HepG2 (cell line): ENCODE measurements around the gene TNFRSF6B. TPM values are rescaled to one million over a fixed set of nuclear protein-coding genes. Genes with fewer than 3 reads are reported as not detected.
A peak's percentile ranks its signal among the peaks of the same experiment; 100 is the strongest.

Experiments
- ATAD3A ChIP-seq: sonication (generic); formaldehyde crosslinking; IDR thresholded peaks from 2 replicates; pipeline ENCODE4 v1.4.0; 2020; ENCODE audit warnings: missing genetic modification reagents
- BORCS8-MEF2B ChIP-seq: sonication (generic); formaldehyde crosslinking; IDR thresholded peaks from 2 replicates; pipeline ENCODE4 v1.8.0; 2022; ENCODE audit warnings: mild to moderate bottlenecking, missing genetic modification reagents
- CCDC6 ChIP-seq: sonication (generic); formaldehyde crosslinking; IDR thresholded peaks from 2 replicates; pipeline ENCODE4 v1.8.1; 2022; ENCODE audit warnings: mild to moderate bottlenecking, missing genetic modification reagents, moderate library complexity
- CEBPB ChIP-seq: IDR thresholded peaks from 2 replicates; pipeline ENCODE4 v1.6.1; 2011; ENCODE audit warnings: low read depth, low read length, improper control_type of control experiment, borderline replicate concordance
- FIP1L1 ChIP-seq: fragments of 200-400 bp; formaldehyde crosslinking; IDR thresholded peaks from 2 replicates; pipeline ENCODE4 v1.6.1; 2018; ENCODE audit warnings: low read depth, mild to moderate bottlenecking, low read length, moderate library complexity, borderline replicate concordance; ENCODE audit not compliant: insufficient read depth
- FOXP4 ChIP-seq: sonication (generic); formaldehyde crosslinking; IDR thresholded peaks from 2 replicates; pipeline ENCODE4 v1.4.0; 2020; ENCODE audit warnings: missing genetic modification reagents
- GRHL1 ChIP-seq: sonication (generic); formaldehyde crosslinking; conservative IDR thresholded peaks from 2 replicates; pipeline ENCODE4 v1.8.0; 2022; ENCODE audit warnings: missing genetic modification reagents
- HMG20B ChIP-seq: conservative IDR thresholded peaks from 2 replicates; pipeline ENCODE4 v1.6.1; 2016; ENCODE audit warnings: missing genetic modification reagents, missing compliant biosample characterization
- RFXANK ChIP-seq: IDR thresholded peaks from 2 replicates; pipeline ENCODE4 v1.6.1; 2016
- SKI ChIP-seq: fragments of 450-650 bp; IDR thresholded peaks from one replicate; pipeline ENCODE4 v1.6.1; 2018; ENCODE audit warnings: mild to moderate bottlenecking; ENCODE audit not compliant: partially characterized antibody
- SP4 ChIP-seq: sonication (generic); formaldehyde crosslinking; IDR thresholded peaks from 2 replicates; pipeline ENCODE4 v1.8.1; 2023; ENCODE audit warnings: mild to moderate bottlenecking, missing genetic modification reagents
- SRY ChIP-seq: sonication (generic); formaldehyde crosslinking; IDR thresholded peaks from 2 replicates; pipeline ENCODE4 v1.8.0; 2022; ENCODE audit warnings: mild to moderate bottlenecking, missing genetic modification reagents
- TAF15 ChIP-seq: fragments of 200-400 bp; formaldehyde crosslinking; IDR thresholded peaks from one replicate; pipeline ENCODE4 v1.6.1; 2018; ENCODE audit warnings: mild to moderate bottlenecking, low read depth, low read length; ENCODE audit not compliant: poor library complexity, severe bottlenecking
- TFAP4 ChIP-seq: sonication (generic); IDR thresholded peaks from 2 replicates; pipeline ENCODE4 v1.6.1; 2016; ENCODE audit warnings: low read depth, borderline replicate concordance
- ZBTB20 ChIP-seq: sonication (generic); formaldehyde crosslinking; IDR thresholded peaks from 2 replicates; pipeline ENCODE4 v1.8.1; 2023; ENCODE audit warnings: missing genetic modification reagents, low read depth, mild to moderate bottlenecking, borderline replicate concordance
- ZBTB42 ChIP-seq: sonication (generic); formaldehyde crosslinking; IDR thresholded peaks from 2 replicates; pipeline ENCODE4 v1.5.0; 2020; ENCODE audit warnings: mild to moderate bottlenecking, missing genetic modification reagents
- ZBTB46 ChIP-seq: sonication (generic); formaldehyde crosslinking; IDR thresholded peaks from 2 replicates; pipeline ENCODE4 v1.4.0; 2020; ENCODE audit warnings: mild to moderate bottlenecking, missing genetic modification reagents, borderline replicate concordance
- ZNF468 ChIP-seq: sonication (generic); formaldehyde crosslinking; IDR thresholded peaks from 2 replicates; pipeline ENCODE4 v1.8.0; 2022; ENCODE audit warnings: mild to moderate bottlenecking, moderate library complexity, missing genetic modification reagents
- ZNF605 ChIP-seq: sonication (generic); formaldehyde crosslinking; IDR thresholded peaks from 2 replicates; pipeline ENCODE4 v1.8.0; 2022; ENCODE audit warnings: mild to moderate bottlenecking, missing genetic modification reagents
- ZNF674 ChIP-seq: sonication (generic); formaldehyde crosslinking; IDR thresholded peaks from 2 replicates; pipeline ENCODE4 v1.5.0; 2020; ENCODE audit warnings: low read depth, mild to moderate bottlenecking, missing genetic modification reagents
- ZNF720 ChIP-seq: sonication (generic); formaldehyde crosslinking; IDR thresholded peaks from 2 replicates; pipeline ENCODE4 v1.4.0; 2020; ENCODE audit warnings: missing genetic modification reagents
- ZNF772 ChIP-seq: sonication (generic); formaldehyde crosslinking; IDR thresholded peaks from 2 replicates; pipeline ENCODE4 v1.5.0; 2020; ENCODE audit warnings: mild to moderate bottlenecking, missing genetic modification reagents
- ZSCAN21 ChIP-seq: sonication (generic); formaldehyde crosslinking; IDR thresholded peaks from 2 replicates; pipeline ENCODE4 v1.8.0; 2022; ENCODE audit warnings: mild to moderate bottlenecking, missing genetic modification reagents, moderate library complexity, borderline replicate concordance
- polyA plus RNA-seq, 8 experiments: library from polyadenylated mRNA; depleted of rRNA in 3 of 8; stranded (reverse) in 7 of 8; unstranded in 1 of 8; fragments of >200 nt; fragmentation: Illumina TruSeq in 4 of 8; extraction: Trizol in 4 of 8; gene quantifications; 2 replicates each; pipeline versions ENCODE4 v1.2.1 to v1.2.3, GENCODE V29; 2011 to 2016; ENCODE audit warnings: low read depth in 4 of 8, missing spikeins in 1 of 8, mixed read lengths in 1 of 8; ENCODE audit not compliant: insufficient read depth in 1 of 8
- total RNA-seq, 5 experiments: library from RNA; depleted of rRNA; stranded (reverse); fragments of >200 nt; fragmentation: Illumina TruSeq; extraction: Trizol; gene quantifications; 2 replicates each; pipeline ENCODE4 v1.2.3, GENCODE V29; 2016; ENCODE audit warnings: low read depth in 1 of 5

The TNFRSF6B gene
- total and polyA plus RNA-seq, 2 of the 13 experiments (the other 11 are each of a cell fraction or from before 2014, with no cell fraction given) = 0.24 TPM; not detected in 1

GRCh38 chr20:63653041-63653973, 43.1 kb upstream of the TNFRSF6B start, which contains the start of gene STMN3 (continued):
- peak; percentile 97 for TF ChIP-seq CCDC6 (CRISPR knock-in tag)
- TF ChIP-seq ZSCAN21 (CRISPR knock-in tag) = peak; percentile 99
- peak; percentile 88 for TF ChIP-seq SP4
- TF ChIP-seq ZNF468 (CRISPR knock-in tag) = peak; percentile 92; the same call in 1 of the 2 replicates
- peak; percentile 87 for TF ChIP-seq SKI
- TF ChIP-seq HMG20B (CRISPR knock-in tag) = peak; percentile 89
- TF ChIP-seq ZNF674 (CRISPR knock-in tag) = peak; percentile 87; the same call in 1 of the 2 replicates
- peak; percentile 99 for TF ChIP-seq BORCS8-MEF2B (CRISPR knock-in tag)
- peak; percentile 98 for TF ChIP-seq ZNF720 (CRISPR knock-in tag)
- no peak for TF ChIP-seq FIP1L1
- TF ChIP-seq TAF15 = no peak
- peak; percentile 99 for TF ChIP-seq ZNF772 (CRISPR knock-in tag)
- no peak; the same call in 1 of the 2 replicates for TF ChIP-seq TFAP4
- TF ChIP-seq ATAD3A (CRISPR knock-in tag) = peak; percentile 98
- TF ChIP-seq ZBTB46 = no peak
- peak; percentile 39; the same call in 1 of the 2 replicates for TF ChIP-seq FOXP4 (CRISPR knock-in tag)
- no peak; the same call in 1 of the 2 replicates for TF ChIP-seq GRHL1 (CRISPR knock-in tag)
- peak; percentile 95 for TF ChIP-seq ZNF605 (CRISPR knock-in tag)
- peak; percentile 99 for TF ChIP-seq SRY
- peak; percentile 94; the same call in 1 of the 2 replicates for TF ChIP-seq ZBTB20 (CRISPR knock-in tag)
- TF ChIP-seq RFXANK (CRISPR knock-in tag) = peak; percentile 95; the same call in 1 of the 2 replicates
- TF ChIP-seq ZBTB42 (CRISPR knock-in tag) = peak; percentile 87; the same call in 1 of the 2 replicates
- TF ChIP-seq CEBPB = no peak
